Activated CD4-positive, alpha-beta T cell treated with anti-CD3 and anti-CD28 coated beads for 24 hours (primary cell): ENCODE data around the gene NPW.

Experiments used
- DNase-seq, 2 donors: peaks; one replicate each; pipeline ENCODE4 v3.0.0-alpha.2; 2020; ENCODE audit warnings: low read depth in 2 of 2

The NPW gene

DNA sequence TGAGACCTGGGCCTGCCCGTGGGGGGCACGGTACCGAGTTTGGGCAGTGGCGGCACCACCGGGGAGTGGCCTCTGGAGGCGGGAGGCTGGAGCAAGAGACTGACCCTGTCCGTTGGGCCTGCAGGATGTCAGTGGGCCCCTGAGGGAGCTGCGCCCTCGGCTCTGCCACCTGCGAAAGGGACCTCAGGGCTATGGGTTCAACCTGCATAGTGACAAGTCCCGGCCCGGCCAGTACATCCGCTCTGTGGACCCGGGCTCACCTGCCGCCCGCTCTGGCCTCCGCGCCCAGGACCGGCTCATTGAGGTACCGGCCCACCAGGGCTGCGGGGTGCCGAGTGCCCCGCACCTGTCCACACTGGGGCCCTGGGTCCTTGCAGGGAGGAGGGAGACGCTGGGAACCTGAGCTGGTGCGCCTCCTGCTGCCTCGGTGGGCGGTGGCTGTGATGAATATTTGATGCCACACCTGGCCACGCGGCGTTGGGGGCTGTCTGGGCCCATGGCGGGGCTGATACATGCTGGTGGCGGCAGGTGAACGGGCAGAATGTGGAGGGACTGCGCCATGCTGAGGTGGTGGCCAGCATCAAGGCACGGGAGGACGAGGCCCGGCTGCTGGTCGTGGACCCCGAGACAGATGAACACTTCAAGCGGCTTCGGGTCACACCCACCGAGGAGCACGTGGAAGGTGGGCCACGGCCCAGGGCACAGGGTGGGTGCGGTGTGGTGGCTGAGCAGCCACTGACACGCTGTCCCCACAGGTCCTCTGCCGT is 16.8 kb downstream of the NPW start:
- DNase-seq = no peak

DNA sequence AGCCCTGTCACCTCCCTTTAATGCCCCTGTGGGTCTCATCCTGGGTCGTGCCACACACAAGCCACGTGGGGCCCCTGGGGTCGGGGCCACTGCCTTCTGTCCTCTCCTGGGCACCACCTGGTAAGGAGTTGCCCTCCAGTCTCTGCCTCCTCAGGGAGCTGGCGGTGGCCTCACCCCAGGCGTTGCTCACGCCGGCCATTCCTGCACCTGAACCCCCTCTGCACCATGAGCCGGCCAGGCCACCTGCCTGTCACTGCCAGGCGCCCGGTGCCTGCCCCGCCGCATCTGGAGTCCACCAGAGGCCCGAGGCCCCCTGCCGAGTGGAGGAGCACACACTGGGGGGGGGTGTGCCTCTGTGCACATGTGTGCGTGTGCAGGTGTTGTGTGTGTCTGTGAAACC is 17.5 kb downstream of the NPW start:
- DNase-seq = no peak

DNA sequence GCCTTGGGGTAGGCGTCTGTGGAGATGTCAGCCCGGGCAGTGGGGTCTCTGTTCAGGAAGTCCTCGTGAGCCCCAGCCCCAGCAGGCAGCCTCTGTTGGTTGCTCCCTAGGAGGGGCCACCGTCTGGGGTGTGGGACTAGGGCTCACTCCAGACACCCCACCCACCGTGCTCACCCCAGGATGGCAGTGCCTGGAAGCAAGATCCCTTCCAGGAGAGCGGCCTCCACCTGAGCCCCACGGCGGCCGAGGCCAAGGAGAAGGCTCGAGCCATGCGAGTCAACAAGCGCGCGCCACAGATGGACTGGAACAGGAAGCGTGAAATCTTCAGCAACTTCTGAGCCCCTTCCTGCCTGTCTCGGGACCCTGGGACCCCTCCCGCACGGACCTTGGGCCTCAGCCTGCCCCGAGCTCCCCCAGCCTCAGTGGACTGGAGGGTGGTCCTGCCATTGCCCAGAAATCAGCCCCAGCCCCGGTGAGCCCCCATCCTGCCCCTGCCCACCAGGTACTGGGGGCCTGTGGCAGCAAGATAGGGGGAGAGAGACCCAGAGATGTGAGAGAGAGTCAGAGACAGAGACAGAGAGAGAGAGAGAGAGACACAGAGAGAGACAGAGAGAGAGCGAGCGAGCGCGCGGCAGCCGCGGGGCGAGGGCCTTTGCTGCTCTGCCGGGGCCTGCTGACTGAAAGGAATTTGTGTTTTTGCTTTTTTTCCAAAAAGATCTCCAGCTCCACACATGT is 18.2 kb downstream of the NPW start:
- DNase-seq = no peak

DNA sequence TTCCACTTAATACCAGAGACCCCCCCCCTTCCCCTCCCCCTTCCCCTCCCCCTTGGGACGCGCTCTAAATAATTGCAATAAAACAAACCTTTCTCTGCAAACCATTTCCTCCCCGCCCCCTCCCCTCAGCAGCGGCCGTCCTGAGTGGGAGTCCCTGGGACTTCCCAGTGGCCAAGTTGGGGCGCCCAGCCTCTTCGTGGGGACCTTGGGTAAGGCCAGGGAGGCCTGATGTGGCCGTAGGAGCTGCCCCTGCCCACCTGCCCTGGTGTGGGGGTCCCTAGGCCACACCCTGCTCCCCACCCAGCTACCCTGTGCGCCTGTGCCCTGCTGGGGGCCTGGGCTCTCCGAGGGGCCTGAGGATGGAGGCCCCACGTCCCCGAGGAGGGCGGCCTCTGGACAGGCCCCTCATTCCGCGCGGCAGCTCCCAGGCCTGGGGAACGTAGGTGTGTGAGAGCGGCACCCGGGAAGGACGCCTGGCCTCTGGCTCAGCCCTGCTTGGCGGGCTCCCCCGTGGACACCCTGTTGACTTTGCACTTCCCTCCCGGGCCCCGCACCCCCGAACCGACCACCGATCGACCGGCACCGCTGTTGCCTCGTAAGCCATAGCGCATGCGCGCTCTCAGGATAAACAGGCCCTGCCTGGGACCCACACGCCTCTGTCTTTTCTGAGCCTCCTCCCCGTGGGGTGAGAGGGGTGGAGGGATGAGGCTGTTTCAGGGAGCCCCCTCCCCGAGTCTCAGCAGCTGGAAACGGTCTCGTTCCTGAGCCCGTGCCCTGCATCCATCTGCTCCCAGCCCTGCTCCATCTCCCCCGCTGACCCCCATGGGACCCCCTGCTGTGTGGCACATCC is 19.0 kb downstream of the NPW start:
- no peak for DNase-seq

DNA sequence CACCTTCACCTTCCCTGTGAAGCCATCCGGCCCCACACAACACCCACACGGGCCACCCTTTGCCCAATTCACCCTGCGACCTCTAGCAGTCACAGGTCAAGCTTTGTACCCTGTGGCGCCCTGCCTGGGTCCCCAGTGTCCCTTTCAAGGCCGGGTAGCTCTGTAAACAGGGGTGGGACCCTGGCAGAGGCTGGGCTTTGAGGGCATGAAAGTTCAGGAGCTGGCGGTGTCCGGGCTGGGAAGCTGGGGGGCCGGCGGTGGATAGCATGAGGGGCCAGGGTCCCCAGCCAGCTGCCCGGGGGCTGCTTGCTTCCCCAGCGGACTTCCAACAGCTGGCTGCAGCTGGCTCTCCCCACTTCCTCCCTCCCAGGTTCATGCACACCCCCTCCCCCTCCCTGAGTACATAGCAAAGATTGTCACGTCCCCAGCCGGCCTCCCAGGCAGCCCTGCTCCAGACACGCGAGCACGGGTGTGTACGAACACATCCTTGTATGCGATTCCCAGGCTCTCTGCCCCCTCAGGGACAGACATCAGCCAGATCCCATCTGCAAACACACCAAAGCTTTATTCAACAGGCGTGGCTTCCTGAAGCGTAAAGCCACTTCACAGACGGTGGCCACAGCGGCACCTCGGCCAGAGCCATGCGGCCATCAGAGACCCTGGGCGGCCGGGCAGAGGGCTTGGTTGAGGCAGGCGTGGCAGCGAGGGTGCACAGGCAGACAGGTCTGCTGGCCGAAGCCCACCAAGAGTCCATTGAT is 19.9 kb downstream of the NPW start:
- DNase-seq = no peak

DNA sequence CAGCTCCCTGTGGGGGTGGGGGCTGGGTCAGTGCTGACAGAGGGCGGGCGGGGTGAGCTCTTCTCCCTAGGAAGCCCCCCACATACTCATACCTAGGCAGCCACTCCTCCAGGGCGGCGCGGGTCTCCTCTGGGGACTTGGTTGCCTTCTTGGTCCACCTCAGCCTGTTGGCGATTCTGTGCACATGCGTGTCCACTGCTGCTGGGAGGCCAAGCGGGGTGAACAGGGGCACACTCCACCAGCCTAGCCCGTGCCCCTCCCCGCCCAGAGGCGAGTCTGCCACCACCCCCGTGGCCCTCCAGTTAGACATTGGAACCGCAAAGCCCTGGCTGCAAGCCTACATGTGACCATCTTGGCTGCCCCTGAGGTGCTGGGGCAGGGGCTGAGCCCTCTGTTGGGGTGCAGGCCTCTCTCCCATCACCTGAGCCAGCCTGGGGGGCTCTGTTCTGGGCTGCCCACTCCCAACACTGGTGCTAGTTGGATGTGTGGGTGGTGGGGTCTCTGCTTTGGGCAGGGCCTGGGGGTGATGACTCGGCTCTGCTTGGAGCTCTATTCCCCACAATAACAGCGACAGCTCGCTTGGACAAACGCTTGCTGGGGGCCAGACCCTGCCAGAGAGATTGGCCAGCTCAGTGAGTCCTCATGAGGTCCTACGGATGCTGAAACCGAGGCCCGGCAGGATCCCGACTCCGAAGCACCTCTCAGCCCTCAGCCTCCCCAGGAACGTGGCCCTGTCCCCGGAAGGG is 20.6 kb downstream of the NPW start:
- no peak for DNase-seq

DNA sequence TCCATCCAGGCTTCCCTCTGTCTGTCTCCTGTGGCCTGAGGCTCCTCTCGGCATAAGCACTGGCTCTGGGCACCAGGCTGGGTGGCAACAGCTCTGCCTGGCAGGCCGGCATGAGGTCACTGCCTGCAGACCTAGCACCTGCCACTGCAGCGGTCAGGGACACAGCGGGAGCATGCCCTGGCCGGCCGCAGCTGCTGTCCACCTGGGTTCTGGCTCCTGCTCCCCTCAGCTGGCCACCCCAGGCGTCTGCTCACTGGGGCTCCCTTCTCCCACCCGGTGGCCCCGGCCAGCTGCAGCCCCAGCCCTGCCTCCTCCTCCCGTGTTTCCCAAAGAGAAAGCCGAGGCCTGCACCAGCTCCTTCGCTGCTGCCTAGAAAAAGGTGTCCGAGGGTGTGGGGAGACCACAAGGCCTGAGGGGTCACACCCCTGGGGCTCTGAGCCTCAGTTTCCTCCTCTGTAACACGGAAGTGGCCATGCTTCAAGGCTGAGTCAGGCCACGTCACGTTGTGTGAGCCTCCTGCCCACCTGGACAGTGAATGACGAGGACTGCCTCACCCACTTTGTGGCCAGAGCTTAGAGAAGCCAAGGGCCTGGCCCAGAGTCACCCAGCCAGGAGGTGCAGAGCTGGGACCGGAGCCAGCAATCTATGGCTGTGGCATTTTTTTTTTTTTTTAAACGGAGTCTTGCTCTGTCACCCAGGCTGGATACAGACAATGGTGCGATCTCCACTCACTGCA is 21.4 kb downstream of the NPW start:
- DNase-seq = no peak

DNA sequence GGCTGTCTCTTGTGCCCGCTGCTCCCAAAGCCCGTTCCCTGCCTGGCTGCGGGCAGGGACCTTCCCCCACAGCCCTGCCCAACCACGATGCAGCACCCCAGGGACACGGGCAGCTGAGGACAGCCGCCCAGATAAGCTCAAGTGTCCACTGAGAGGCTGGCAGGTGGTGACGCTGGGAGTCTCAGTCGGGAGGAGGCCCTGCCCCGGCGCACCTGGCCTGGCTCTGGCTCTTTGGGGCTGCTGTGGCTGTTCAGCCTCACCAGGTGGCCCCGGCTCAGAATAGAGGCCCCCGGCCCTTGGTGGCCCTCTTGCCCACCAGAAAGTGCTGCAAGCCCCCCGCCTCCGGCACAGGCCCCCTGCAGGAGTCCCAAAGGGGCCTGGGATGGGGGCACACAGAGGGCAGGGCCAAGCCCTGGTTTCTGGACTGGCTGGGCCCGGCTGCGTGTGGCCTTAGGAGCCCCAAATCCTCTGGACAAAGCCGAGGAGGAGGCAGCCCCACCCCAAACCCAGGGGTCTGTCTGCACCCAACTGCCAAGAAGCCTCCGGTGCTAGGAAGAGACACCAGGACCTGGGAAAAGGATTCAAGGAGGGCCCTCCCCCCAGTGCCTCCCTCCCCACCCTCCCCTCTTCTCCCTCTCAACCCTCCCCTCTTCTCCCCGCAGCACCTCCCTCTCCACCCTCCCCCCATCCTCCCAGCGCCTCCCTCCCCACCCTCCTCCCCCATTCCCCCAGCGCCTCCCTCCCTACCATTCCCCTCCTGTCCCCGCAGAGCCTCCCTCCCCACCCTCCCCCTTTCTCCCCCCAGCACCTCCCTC is 22.8 kb downstream of the NPW start:
- DNase-seq = no peak

DNA sequence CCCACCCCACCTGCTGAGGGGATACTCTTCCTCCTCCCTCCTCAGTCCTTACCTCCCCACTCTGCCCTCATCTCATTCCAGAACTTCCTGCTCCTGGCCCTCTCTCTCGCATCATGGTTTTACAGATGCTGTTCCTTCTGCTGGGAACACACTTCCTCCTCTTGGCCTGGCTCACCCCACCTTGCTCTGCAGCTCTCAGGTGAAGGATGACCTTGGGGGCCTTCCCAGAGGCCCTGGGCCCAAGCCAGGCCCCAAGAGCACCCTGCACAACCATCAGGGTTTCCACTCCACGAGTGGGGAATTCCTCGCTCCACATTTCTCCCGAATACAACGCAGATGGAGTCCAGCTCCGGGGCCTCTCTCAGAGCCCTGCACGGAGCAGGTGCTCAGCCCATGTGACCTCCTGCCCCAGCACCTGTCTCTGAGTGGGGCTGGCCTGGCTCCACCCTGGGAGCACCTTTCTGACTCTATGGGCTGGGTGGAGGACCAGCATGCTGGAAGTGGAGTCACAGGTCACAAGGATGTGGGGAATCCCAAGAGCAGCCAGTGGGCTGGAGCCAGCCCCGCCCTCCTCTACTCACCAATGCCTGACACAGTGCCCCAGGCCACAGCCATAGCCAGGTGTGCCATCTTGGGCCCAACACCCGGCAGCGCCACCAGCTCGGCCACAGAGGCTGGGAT is 23.5 kb downstream of the NPW start:
- DNase-seq = no peak

DNA sequence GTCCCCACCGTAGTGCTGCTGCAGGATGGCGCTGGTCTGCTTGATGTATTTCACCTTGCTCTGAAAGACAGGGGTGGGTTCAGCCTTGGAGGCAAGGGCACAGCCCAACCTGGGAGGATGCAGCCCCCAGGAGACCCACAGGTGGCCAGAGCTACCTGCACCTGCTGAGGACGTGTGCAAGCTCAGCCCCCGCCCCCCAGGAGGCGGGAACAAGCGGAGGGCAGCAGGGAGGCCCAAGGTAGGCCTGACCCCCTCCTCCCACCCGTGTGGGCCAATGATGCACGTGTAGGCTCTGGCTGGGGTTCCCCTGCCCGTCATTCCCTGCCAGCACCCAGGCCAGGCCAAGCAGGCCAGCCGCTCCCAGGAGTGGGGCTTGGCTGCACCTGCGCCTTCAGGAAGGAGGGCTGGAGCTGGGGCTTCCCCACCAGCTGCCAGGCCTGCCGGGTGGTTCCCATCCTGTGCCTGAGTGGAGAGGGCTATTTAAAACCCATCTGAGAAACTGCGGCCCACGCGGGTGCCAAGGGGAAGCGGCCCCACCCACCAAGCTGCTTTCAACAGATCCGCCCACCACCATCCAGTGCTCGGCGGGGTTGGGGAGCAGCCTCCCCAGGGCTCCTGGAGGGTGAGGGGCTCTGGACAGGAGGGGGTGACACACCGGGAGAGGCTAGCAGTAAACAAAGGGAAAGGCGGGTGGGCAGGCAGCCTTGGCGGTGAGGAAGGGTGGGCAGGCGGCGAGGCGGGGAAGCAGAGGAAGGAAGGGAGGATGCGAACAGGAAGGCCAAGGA is 24.3 kb downstream of the NPW start:
- DNase-seq = no peak

DNA sequence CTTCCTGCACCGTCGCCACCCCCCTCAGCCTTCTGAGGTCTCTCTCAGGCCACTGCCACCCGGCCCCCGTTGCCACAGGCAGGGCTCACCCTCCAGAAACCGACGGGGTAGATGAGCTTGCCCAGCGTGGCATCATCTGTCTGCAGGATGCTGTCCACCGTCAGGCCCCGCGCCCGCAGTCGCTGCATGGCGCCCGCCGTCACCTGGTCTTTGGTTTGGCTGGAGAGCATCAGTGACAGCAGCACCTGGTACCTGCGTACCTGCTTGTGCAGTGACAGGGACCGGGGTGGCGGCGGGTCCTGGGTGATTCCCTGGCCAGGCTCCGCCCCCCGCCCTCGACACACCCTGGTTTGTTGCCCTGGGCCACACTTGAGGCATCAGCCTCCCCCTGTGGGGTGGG is 25.0 kb downstream of the NPW start:
- DNase-seq = no peak

DNA sequence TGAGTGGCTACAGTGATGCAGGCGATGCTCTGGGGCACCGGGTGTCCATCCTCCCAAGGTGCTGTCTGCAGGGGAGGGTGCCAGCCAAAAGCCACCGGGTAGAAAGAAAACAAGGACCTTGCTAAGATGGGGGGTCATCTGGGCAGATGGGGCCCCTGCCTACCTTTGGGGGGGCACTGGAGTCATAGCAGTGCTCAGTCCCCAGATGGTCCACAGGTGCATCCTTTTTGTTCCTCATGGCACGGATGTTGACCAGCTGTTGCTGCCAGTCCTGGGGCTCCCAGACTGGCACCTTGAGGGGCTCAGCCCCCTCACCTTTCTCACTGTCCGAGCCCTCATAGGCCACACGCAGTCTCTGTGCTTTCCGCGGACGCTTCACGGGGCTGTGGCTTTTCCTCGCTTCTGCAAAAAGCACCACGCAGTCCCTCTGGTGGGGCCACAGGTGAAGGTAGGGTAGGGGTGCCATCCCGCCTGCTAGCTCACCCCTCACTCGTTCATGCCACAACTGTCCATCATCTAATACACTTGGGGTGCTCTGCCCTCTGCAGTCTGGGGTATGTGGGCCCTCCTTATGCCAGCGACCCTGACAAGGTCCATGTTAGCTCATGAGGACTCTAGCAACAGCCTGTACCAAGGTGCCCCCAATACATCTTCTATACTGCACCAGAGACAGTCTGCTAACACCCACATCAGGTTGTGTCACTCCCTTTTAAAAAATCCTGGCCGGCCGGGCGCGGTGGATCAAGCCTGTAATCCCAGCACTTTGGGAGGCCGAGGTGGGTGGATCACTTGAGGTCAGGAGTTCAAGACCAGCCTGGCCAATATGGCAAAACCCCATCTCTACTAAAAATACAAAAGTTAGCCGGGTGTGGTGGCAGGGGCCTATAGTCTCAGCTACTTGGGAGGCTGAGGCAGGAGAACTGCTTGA is 26.6 kb downstream of the NPW start:
- DNase-seq = no peak

DNA sequence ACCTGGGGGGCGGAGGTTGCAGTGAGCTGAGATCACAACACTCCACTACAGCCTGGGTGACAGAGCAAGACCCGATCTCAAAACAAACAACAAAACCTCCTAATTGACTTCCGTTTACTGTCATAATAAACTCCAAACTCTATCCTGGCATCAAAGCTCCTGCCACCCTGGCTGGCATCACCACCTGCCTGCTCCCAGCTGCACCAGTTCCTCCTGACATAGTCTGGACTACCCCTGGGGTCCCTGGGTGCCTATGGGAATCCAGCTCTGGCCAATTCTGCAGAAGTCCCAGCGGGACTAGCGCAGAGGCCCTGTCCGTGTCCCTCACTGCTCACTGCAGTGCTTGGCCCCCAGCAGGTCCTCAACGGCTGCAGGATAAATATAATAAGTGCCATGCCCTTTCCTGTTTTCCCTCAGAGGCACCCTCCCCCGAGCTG is 27.3 kb downstream of the NPW start:
- no peak for DNase-seq

DNA sequence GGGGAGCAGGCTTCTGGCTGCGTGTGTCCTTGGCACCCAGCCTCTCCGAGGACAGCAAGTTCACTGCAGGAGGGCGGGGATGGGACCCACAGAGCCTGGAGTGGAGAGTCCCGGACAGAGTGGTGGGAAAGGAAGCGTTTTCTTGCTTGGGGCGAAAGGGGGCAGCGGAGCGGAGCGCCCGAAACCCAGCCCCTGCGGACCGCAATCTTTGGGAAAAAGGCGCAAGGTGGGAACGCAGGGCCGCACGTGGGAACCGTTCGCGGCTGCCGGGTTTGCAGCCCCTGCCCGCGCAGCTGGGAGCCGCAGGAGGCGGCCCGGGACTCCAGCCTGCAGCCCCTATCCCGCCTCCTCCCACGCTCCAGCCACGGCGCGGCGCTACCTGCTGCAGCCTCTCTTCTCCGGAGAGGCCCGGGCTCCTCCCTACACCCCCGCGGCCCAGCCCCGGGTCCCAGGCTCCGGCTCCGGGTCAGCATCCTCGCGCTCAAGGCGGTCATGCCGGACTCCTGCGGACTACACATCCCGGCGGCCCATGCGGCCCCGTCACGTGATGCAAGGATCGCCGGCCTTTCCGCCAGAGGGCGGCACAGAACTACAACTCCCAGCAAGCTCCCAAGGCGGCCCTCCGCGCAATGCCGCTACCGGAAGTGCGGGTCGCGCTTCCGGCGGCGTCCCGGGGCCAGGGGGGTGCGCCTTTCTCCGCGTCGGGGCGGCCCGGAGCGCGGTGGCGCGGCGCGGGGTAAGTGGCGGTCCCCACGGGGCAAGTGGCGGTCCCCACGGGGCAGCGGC is 27.9 kb downstream of the NPW start, which contains the start of the genes NTHL1 and TSC2:
Gene NTHL1 (minus strand): TSS at position 505 of the 786 bp plus-strand sequence. CDS start 11 bp downstream, at position 494.
Gene TSC2 (plus strand): TSS at position 656 of the 786 bp plus-strand sequence. CDS start 631 bp downstream, outside the sequence.
- DNase-seq = peak; percentile 88 to 92

DNA sequence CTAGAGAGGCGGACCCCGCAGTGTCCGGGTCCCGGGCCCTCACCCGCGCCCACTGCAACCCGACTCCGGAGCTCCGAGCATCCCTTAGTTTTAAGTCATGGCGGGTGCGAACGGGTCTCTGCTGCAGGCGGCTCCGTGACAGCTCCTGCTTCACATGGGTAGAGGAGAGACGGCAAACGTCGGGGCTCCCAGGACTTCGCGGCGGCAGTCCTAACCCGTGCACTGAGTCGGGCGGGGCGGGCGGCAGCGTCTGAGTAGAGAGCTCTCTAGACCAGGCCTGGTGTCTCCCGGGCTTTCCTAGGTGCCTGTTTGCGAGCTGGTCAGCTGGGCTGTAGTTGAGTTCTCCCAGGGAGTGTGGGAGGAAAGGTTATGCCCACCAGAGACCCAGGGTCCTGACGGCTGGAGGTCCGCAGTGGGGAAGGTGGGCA is 28.5 kb downstream of the NPW start:
- DNase-seq = no peak

DNA sequence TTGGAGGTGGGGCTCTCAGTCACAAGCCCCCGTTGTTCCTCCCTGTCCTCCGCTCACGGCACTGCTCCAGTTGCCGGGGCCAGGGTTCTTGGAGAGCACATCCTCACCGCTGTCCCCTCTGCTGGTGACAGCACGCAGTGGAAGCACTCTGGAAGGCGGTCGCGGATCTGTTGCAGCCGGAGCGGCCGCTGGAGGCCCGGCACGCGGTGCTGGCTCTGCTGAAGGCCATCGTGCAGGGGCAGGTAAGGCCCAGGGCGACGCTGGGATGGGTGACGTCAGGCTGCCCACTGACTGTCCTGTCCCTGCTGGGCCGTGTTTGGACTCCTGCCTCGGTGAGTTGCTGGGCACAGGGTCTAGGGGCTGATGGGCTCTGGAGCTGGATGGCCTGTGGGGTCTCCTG is 33.6 kb downstream of the NPW start:
- no peak for DNase-seq
